ENCODE results near the gene GOLGA7B. TPM values are rescaled to one million over a fixed set of nuclear protein-coding genes. Genes with fewer than 3 reads are reported as not detected.

The GOLGA7B gene
- total RNA-seq, 1 donor from 2014 or later: 2.5 TPM

DNA sequence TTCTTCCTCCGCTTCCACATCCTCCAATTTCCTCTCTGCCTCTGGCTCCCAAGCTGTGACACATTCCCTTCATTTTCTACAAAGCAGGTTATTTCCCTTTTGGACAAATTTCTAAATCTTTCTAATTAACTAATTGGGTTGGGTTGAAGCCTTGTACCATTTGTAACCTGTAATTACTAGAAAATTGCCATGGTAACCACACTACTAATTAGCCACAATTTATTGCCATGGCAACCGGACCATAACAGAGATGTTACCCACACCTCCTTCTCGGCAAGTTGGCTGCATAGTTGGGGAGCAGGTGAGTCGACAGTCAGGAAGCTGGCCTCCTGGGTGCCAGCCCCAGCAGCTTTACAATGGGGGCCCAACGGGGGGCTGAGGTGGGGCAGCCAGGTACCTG is 61.6 kb downstream of the GOLGA7B start:
- H3K4me1 ChIP-seq: peaks cover 14% of the 10 kb centered on the region
- no peak overlapping the region for H3K4me3 ChIP-seq
- intact Hi-C loops (cut with DNase I): loop anchor here (10.0 kb wide), 1 partner anchor 134 kb away; no protein-coding TSS in a partner anchor
- TF ChIP-seq POLR2A (IDR thresholded peaks at IDR 0.05): no peak
- TF ChIP-seq, protein P1, sequence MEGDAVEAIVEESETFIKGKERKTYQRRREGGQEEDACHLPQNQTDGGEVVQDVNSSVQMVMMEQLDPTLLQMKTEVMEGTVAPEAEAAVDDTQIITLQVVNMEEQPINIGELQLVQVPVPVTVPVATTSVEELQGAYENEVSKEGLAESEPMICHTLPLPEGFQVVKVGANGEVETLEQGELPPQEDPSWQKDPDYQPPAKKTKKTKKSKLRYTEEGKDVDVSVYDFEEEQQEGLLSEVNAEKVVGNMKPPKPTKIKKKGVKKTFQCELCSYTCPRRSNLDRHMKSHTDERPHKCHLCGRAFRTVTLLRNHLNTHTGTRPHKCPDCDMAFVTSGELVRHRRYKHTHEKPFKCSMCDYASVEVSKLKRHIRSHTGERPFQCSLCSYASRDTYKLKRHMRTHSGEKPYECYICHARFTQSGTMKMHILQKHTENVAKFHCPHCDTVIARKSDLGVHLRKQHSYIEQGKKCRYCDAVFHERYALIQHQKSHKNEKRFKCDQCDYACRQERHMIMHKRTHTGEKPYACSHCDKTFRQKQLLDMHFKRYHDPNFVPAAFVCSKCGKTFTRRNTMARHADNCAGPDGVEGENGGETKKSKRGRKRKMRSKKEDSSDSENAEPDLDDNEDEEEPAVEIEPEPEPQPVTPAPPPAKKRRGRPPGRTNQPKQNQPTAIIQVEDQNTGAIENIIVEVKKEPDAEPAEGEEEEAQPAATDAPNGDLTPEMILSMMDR (IDR thresholded peaks at IDR 0.05): no peak
- no peak for TF ChIP-seq POLR2AphosphoS5 (IDR thresholded peaks at IDR 0.05; ENCODE audit: insufficient read depth in 1 of 2, low read depth in 1 of 2)
- H3K27ac ChIP-seq: no peak overlapping the region
- H3K9me3 ChIP-seq: no peaks in the 10 kb centered on the region
- no peaks in the 10 kb centered on the region for H3K36me3 ChIP-seq
- no peak for DNase-seq (ENCODE audit: extremely low spot score in 2 of 2)
- H3K27me3 ChIP-seq: no peaks in the 10 kb centered on the region

DNA sequence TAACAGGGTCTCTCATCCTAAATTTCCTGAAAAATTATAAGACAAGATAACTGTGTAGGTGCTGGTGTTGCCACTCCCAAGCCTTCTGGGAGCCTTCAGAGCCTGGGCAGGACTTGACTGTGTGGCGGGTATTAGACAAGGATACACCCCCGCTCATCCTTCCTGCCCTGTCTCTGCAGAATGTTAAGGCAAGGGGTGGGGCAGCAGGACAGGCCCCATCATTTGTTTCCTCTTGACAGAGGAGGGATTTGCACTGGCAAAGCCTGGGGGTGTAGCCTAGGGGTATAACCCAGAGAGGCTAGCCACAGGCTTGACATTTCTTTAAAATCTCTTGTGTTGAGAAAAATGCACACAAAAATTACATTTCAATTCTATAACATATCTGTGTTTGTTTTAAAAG is 63.5 kb downstream of the GOLGA7B start:
- Histone ChIP-seq H3K4me1 (peaks cover 29% of the 10 kb centered on the region), H3K9me3 (no peaks in the 10 kb centered on the region), H3K27ac (no peak overlapping the region), H3K27me3 (no peaks in the 10 kb centered on the region), H3K4me3 (no peak overlapping the region), H3K36me3 (no peaks in the 10 kb centered on the region)
- intact Hi-C loops (cut with DNase I): loop anchor here (10.0 kb wide), 1 partner anchor 132 kb away; no protein-coding TSS in a partner anchor
- DNase-seq (ENCODE audit: extremely low spot score in 2 of 2): no peak
- TF ChIP-seq POLR2A (IDR thresholded peaks at IDR 0.05) (no peak), POLR2AphosphoS5 (IDR thresholded peaks at IDR 0.05; ENCODE audit: insufficient read depth in 1 of 2, low read depth in 1 of 2) (no peak)
- TF ChIP-seq, protein P1 (IDR thresholded peaks at IDR 0.05): no peak

DNA sequence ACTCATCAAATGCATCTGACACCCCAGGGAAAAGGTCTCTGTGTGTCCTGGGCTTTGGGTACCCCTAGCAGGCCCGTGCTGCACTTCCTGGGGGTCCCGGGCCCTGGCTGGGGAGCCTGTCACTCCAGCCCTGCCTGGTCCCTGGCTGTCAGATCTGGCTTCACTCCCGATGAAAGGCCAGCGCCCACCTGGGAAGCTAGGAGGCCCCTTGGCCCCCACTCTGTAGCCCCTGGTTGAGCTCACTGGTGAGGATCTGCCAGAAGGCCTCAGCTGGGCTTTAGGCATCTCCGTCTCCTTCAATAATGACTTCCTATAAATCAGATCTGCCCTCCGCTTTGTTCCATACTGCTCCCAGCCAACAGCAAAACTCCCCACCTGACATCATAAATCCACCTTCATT is 64.0 kb downstream of the GOLGA7B start:
- no peaks in the 10 kb centered on the region for H3K9me3 ChIP-seq
- H3K27ac ChIP-seq: no peak overlapping the region
- no peak for DNase-seq (ENCODE audit: extremely low spot score in 2 of 2)
- TF ChIP-seq POLR2AphosphoS5 (IDR thresholded peaks at IDR 0.05; ENCODE audit: insufficient read depth in 1 of 2, low read depth in 1 of 2) (no peak), POLR2A (IDR thresholded peaks at IDR 0.05) (no peak)
- TF ChIP-seq, protein P1 (IDR thresholded peaks at IDR 0.05): no peak
- intact Hi-C loops (cut with DNase I): loop anchor here (10.0 kb wide), 1 partner anchor 131 kb away; no protein-coding TSS in a partner anchor
- H3K4me1 ChIP-seq: peaks cover 29% of the 10 kb centered on the region
- no peaks in the 10 kb centered on the region for H3K27me3 ChIP-seq
- H3K36me3 ChIP-seq: no peaks in the 10 kb centered on the region
- no peak overlapping the region for H3K4me3 ChIP-seq

DNA sequence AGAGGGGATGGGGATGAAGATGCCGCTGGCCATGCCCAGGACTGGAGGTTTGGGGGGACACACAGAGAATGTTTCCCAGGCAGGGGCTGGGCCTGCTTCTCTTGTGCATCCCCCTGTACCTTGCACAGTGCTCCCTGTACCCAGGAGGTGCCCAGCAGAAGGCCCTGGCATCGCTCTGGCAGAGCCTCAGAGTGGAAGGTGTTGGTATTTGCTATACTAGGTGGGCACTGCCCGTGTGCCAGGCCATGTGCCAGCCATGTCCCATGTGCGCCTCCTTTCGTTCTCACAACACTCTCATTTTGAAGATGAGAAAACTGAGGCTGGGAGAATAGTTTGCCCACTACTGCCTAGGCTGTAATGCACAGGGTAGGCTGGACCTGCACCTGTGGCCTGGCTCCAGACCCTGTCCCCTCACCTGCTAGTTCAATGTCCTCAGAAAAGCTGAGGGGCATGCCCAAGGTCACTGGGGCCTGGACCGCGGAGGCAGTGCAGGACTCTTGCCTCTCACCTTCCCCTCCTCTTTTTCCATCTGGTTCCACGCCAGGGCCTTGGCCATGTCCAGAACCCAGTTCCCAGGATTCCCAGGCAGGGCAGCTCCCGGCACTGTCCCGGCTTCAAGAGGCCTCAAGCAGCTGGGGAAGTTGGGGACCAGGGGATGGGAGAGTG is 64.7 kb downstream of the GOLGA7B start:
- no peaks in the 10 kb centered on the region for H3K36me3 ChIP-seq
- intact Hi-C loops (cut with DNase I): loop anchor here (10.0 kb wide), 1 partner anchor 130 kb away; no protein-coding TSS in a partner anchor
- H3K27me3 ChIP-seq: no peaks in the 10 kb centered on the region
- no peaks in the 10 kb centered on the region for H3K9me3 ChIP-seq
- DNase-seq (ENCODE audit: extremely low spot score in 2 of 2): no peak
- TF ChIP-seq POLR2AphosphoS5 (IDR thresholded peaks at IDR 0.05; ENCODE audit: insufficient read depth in 1 of 2, low read depth in 1 of 2) (no peak), POLR2A (IDR thresholded peaks at IDR 0.05) (no peak)
- TF ChIP-seq, protein P1 (IDR thresholded peaks at IDR 0.05): no peak
- H3K4me3 ChIP-seq: no peak overlapping the region
- no peak overlapping the region for H3K27ac ChIP-seq
- peaks cover 29% of the 10 kb centered on the region for H3K4me1 ChIP-seq

DNA sequence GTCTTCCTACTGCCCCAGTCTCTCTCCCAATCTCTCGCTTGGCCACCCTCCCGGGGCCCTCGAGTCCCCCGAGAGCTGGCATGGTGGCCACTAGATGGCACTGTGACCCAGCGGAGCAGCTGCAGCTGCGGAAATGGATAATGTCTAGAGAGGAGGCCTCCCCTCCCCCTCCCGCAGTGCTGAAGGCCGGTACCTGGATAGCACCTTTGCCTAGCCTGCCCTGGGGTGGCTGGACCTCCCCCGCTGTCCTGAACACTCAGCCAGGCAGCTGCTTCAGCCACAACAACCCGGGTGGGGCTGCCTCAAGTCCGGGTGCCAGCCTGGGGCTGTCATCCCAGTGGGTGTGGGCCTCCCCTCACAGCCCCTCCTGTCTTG is 65.2 kb downstream of the GOLGA7B start:
- DNase-seq (ENCODE audit: extremely low spot score in 2 of 2): no peak
- H3K27ac ChIP-seq: no peak overlapping the region
- TF ChIP-seq, protein P1 (IDR thresholded peaks at IDR 0.05): peak; percentile 57 to 91 (median 63)
- TF ChIP-seq POLR2AphosphoS5 (IDR thresholded peaks at IDR 0.05; ENCODE audit: insufficient read depth in 1 of 2, low read depth in 1 of 2): no peak
- no peak for TF ChIP-seq POLR2A (IDR thresholded peaks at IDR 0.05)
- H3K4me1 ChIP-seq: peaks cover 29% of the 10 kb centered on the region
- no peaks in the 10 kb centered on the region for H3K36me3 ChIP-seq
- H3K27me3 ChIP-seq: no peaks in the 10 kb centered on the region
- H3K4me3 ChIP-seq: no peak overlapping the region
- no peaks in the 10 kb centered on the region for H3K9me3 ChIP-seq
- intact Hi-C loops (cut with DNase I): loop anchor here (10.0 kb wide), 1 partner anchor 130 kb away; no protein-coding TSS in a partner anchor

All from vagina (tissue), 2 donors.